Hepatocyte (in vitro differentiated cells): ENCODE results near the gene SLC4A3. TPM values are rescaled to one million over a fixed set of nuclear protein-coding genes. Genes with fewer than 3 reads are reported as not detected.

Experiments used
- DNase-seq: peaks from one replicate; pipeline ENCODE4 v3.0.0-alpha.2; 2016; ENCODE audit warnings: low spot score
- H2AFZ ChIP-seq: fragments of 200-600 bp; sonication (generic); 2 replicates; pipeline ENCODE4 v1.6.0; 2016; ENCODE audit warnings: antibody characterized with exemption, mild to moderate bottlenecking
- H3K27ac ChIP-seq: fragments of 200-600 bp; sonication (generic); 2 replicates; pipeline ENCODE4 v1.5.1; 2016; ENCODE audit warnings: mild to moderate bottlenecking
- H3K27me3 ChIP-seq: fragments of 200-600 bp; sonication (generic); 2 replicates; pipeline ENCODE4 v1.6.1; 2016
- H3K36me3 ChIP-seq: fragments of 200-600 bp; sonication (generic); replicated peaks from 2 replicates; pipeline ENCODE4 v1.5.1; 2016; ENCODE audit warnings: low read depth; ENCODE audit not compliant: insufficient read depth
- H3K4me1 ChIP-seq: fragments of 200-600 bp; sonication (generic); 2 replicates; pipeline ENCODE4 v1.5.1; 2016; ENCODE audit warnings: mild to moderate bottlenecking, moderate library complexity; ENCODE audit not compliant: insufficient read depth
- H3K4me2 ChIP-seq: fragments of 200-600 bp; sonication (generic); 2 replicates; pipeline ENCODE4 v1.6.0; 2016
- H3K4me3 ChIP-seq: fragments of 200-600 bp; sonication (generic); 2 replicates; pipeline ENCODE4 v1.5.1; 2016; ENCODE audit warnings: mild to moderate bottlenecking
- H3K79me2 ChIP-seq: fragments of 200-600 bp; sonication (generic); 2 replicates; pipeline ENCODE4 v1.6.0; 2017; ENCODE audit warnings: mild to moderate bottlenecking
- H3K9me2 ChIP-seq: fragments of 200-600 bp; sonication (generic); replicated peaks from 2 replicates; pipeline ENCODE4 v1.6.0; 2017; ENCODE audit warnings: mild to moderate bottlenecking; ENCODE audit not compliant: insufficient read depth
- H3K9me3 ChIP-seq: fragments of 200-600 bp; sonication (generic); 2 replicates; pipeline ENCODE4 v1.5.1; 2016; ENCODE audit warnings: low read depth, mild to moderate bottlenecking
- H4K20me1 ChIP-seq: fragments of 200-600 bp; sonication (generic); 2 replicates; pipeline ENCODE4 v1.6.0; 2016; ENCODE audit warnings: mild to moderate bottlenecking; ENCODE audit not compliant: insufficient read depth, poor library complexity, severe bottlenecking
- EZH2 ChIP-seq: fragments of 200-600 bp; sonication (generic); IDR thresholded peaks from 2 replicates; pipeline ENCODE4 v1.6.1; 2016; ENCODE audit warnings: antibody characterized with exemption, mild to moderate bottlenecking, borderline replicate concordance
- EZH2phosphoT487 ChIP-seq: fragments of 200-600 bp; sonication (generic); IDR thresholded peaks from one replicate; pipeline ENCODE4 v1.6.1; 2018; ENCODE audit warnings: antibody characterized with exemption, mild to moderate bottlenecking, low read depth, moderate library complexity; ENCODE audit not compliant: unreplicated experiment, severe bottlenecking
- WGBS: methylation state at CpG from one replicate; pipeline ENCODE4 v1.1.6; 2016; ENCODE audit warnings: low lambda C conversion rate; ENCODE audit errors: missing lambda C conversion rate; 5-methylcytosine and 5-hydroxymethylcytosine counted together
- polyA plus RNA-seq: library from polyadenylated mRNA; unstranded; fragments of >200 nt; fragmentation: Nextera tagmentation; extraction: Ambion mirVana; gene quantifications from 2 replicates; pipeline ENCODE4 v1.2.1, GENCODE V29; 2016
- total RNA-seq: library from RNA; depleted of rRNA; stranded (reverse); fragments of >200 nt; gene quantifications from 2 replicates; pipeline ENCODE4 v1.2.3, GENCODE V29; 2014
- TF ChIP-seq, protein P1 (sequence below): fragments of 200-600 bp; sonication (generic); IDR thresholded peaks from 2 replicates; pipeline ENCODE4 v1.5.1; 2016; ENCODE audit warnings: antibody characterized with exemption, mild to moderate bottlenecking; ENCODE audit not compliant: poor library complexity

SLC4A3 gene
- total and polyA plus RNA-seq, 2 experiments from 2014 or later = 3.0 to 8.1 TPM

DNA sequence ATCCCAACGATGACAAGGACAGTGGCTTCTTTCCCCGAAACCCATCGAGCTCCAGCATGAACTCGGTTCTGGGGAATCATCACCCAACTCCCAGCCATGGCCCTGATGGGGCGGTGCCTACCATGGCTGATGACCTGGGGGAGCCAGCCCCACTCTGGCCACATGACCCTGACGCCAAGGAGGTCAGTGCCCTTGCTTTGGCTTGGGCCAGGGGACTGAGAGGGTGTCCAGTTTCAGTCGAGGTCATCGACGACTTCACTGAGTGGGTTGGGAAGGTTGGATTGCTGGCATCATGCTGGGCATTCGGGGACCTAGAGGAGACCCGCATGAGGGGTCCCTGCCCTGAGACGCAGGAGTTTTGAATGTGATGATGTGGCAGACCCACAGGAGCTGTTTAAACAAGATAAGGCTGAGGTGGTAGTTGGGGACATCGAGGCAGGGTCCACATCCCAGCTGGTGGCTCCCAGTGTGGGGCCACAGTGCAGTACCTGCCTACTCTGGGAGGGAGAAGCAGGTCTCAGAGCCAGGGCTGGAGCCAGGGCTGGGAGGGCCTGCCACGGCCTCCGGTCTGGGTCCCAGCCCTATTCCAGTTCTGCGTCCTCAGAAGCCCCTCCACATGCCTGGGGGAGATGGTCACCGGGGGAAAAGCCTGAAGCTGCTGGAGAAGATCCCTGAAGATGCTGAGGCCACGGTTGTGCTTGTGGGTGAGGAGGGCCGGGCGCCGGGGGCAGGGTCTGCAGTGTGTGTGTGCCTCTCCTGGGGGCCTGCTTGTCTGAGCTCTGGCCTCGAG, 6.0 kb downstream of the SLC4A3 start:
- no peak for TF ChIP-seq EZH2
- no peak for TF ChIP-seq EZH2phosphoT487
- TF ChIP-seq, protein P1, sequence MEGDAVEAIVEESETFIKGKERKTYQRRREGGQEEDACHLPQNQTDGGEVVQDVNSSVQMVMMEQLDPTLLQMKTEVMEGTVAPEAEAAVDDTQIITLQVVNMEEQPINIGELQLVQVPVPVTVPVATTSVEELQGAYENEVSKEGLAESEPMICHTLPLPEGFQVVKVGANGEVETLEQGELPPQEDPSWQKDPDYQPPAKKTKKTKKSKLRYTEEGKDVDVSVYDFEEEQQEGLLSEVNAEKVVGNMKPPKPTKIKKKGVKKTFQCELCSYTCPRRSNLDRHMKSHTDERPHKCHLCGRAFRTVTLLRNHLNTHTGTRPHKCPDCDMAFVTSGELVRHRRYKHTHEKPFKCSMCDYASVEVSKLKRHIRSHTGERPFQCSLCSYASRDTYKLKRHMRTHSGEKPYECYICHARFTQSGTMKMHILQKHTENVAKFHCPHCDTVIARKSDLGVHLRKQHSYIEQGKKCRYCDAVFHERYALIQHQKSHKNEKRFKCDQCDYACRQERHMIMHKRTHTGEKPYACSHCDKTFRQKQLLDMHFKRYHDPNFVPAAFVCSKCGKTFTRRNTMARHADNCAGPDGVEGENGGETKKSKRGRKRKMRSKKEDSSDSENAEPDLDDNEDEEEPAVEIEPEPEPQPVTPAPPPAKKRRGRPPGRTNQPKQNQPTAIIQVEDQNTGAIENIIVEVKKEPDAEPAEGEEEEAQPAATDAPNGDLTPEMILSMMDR = no peak
- H3K9me2 ChIP-seq = no peaks in the 10 kb centered on the region
- no peaks in the 10 kb centered on the region for H3K36me3 ChIP-seq
- no peak overlapping the region for H3K4me2 ChIP-seq
- H3K9me3 ChIP-seq = no peaks in the 10 kb centered on the region
- H3K27ac ChIP-seq = no peak overlapping the region
- 91% methylated on average over 20 of the region's 22 CpGs for WGBS
- no peaks in the 10 kb centered on the region for H3K4me1 ChIP-seq
- no peak overlapping the region for H3K4me3 ChIP-seq
- H3K79me2 ChIP-seq = no peaks in the 10 kb centered on the region
- H3K27me3 ChIP-seq = no peaks in the 10 kb centered on the region
- no peak overlapping the region for H2AFZ ChIP-seq
- H4K20me1 ChIP-seq = no peaks in the 10 kb centered on the region
- DNase-seq = no peak

DNA sequence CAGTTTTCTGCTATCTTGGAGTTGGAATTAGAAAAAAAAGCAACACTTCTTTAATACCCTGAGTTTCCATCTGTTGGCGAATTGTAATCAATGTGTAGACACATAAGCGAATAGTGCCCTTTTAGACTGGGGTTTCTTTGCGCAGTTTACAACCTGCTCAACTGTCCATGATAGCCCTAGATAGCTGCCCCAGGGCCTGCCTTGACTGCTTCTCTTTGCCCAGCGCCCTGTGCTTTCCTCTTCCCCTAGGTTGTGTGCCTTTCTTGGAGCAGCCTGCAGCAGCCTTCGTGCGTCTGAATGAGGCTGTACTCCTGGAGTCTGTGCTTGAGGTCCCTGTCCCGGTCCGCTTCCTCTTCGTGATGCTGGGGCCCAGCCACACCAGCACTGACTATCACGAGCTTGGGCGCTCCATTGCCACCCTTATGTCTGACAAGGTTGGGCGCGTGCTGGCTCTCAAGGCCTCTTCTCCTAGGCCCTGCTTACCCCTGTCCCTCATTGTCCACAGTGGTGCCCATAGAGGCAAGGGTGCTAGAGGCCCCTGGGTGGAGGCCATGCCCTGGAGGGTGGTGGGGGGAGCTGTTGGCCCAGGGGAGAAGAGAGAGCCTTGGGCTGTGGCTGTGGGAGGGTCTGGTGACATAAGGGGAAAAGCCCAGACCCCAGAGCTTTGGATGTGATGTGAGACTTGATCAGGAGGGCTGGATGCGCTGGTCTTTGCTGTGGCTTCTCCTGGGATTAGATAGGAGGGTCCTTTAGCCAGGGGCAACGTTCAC, 6.9 kb downstream of the SLC4A3 start:
- 92% methylated on average over 15 of the region's 15 CpGs for WGBS
- DNase-seq = no peak
- H3K79me2 ChIP-seq = no peaks in the 10 kb centered on the region

DNA sequence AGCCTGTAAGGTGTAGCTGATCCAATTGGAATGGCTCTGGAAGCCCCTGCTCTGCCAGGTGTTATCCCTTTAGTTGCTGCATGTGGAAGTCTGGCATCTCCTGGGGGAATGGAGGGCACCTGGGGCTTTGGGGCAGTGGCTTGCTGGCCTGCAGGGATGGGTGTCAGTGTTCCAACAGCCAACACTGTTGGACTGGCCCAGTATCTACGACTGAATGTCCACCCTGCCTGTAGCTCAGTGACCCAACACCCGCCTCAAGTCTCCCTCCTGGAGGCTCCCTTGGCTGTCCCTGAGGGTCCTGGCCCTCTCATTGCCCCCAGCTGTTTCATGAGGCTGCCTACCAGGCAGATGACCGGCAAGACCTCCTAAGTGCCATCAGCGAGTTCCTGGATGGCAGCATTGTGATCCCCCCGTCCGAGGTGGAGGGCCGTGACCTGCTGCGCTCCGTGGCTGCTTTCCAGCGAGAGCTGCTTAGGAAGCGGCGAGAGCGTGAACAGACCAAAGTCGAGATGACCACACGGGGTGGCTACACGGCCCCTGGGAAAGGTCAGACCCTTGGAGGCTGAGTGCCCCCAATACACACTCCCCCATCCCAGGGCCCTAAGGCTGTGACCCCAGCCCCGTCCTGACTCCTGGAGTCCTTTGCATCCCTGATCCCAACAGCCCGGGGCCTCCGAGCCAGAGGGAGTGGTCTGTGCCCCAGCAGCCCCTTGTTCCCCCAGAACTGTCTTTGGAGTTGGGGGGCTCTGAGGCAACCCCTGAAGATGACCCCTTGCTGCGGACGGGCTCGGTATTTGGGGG, 7.7 kb downstream of the SLC4A3 start:
- Histone ChIP-seq H3K79me2 (no peaks in the 10 kb centered on the region), H3K27me3 (no peaks in the 10 kb centered on the region), H3K9me2 (no peaks in the 10 kb centered on the region), H3K4me1 (no peaks in the 10 kb centered on the region), H3K36me3 (no peaks in the 10 kb centered on the region), H3K4me2 (no peak overlapping the region), H4K20me1 (no peaks in the 10 kb centered on the region), H2AFZ (no peak overlapping the region), H3K27ac (no peak overlapping the region), H3K9me3 (no peaks in the 10 kb centered on the region), H3K4me3 (no peak overlapping the region)
- WGBS = 93% methylated on average over 21 of the region's 22 CpGs
- no peak for DNase-seq
- TF ChIP-seq EZH2phosphoT487 = no peak
- no peak for TF ChIP-seq EZH2
- TF ChIP-seq, protein P1 = no peak

More for the DNA sequence above, 6.9 kb downstream of the SLC4A3 start:
- Histone ChIP-seq H2AFZ (no peak overlapping the region), H3K27me3 (no peaks in the 10 kb centered on the region), H3K27ac (no peak overlapping the region), H3K9me2 (no peaks in the 10 kb centered on the region), H3K4me3 (no peak overlapping the region), H3K9me3 (no peaks in the 10 kb centered on the region), H4K20me1 (no peaks in the 10 kb centered on the region), H3K36me3 (no peaks in the 10 kb centered on the region), H3K4me1 (no peaks in the 10 kb centered on the region), H3K4me2 (no peak overlapping the region)
- TF ChIP-seq EZH2 = no peak
- no peak for TF ChIP-seq EZH2phosphoT487
- TF ChIP-seq, protein P1 = no peak
